CD14-positive monocyte (primary cell): Measurements from ENCODE around the gene P4HA2. TPM values are rescaled to one million over a fixed set of nuclear protein-coding genes. Genes with fewer than 3 reads are reported as not detected.

Experiments
- DNase-seq, 3 donors: peaks; one replicate each; pipeline ENCODE4 v3.0.0-alpha.2; 2011 to 2022
- H2AFZ ChIP-seq: 2 replicates; pipeline ENCODE4 v1.6.0; 2012; ENCODE audit warnings: mild to moderate bottlenecking, low read depth, low read length, inconsistent platforms; ENCODE audit not compliant: insufficient read depth, poor library complexity, severe bottlenecking
- H3K27ac ChIP-seq, 2 donors: 1 replicate in 1 of 2; 2 replicates in 1 of 2; pipeline ENCODE4 v1.5.1; 2012 to 2013; ENCODE audit warnings: low read length in 2 of 2, control low read depth in 1 of 2, inconsistent platforms in 1 of 2, low read depth in 1 of 2, mild to moderate bottlenecking in 1 of 2
- H3K27me3 ChIP-seq, 2 donors: one replicate each; pipeline versions ENCODE4 v1.6.0 to v1.6.1; 2011 to 2013; ENCODE audit warnings: low read length in 2 of 2; ENCODE audit not compliant: control insufficient read depth in 2 of 2, insufficient read depth in 2 of 2
- H3K36me3 ChIP-seq, 2 donors: replicated peaks in 1 of 2; 1 replicate in 1 of 2; 2 replicates in 1 of 2; pipeline versions ENCODE4 v1.5.1 to v1.6.1; 2012 to 2013; ENCODE audit warnings: low read length in 2 of 2, control low read depth in 1 of 2, inconsistent platforms in 1 of 2, mild to moderate bottlenecking in 1 of 2; ENCODE audit not compliant: insufficient read depth in 2 of 2, control insufficient read depth in 1 of 2
- H3K4me1 ChIP-seq, 2 donors: 1 replicate in 1 of 2; 2 replicates in 1 of 2; pipeline versions ENCODE4 v1.5.1 to v1.6.1; 2012 to 2013; ENCODE audit warnings: low read length in 2 of 2, control low read depth in 1 of 2, inconsistent platforms in 1 of 2, mild to moderate bottlenecking in 1 of 2, moderate library complexity in 1 of 2; ENCODE audit not compliant: insufficient read depth in 2 of 2, control insufficient read depth in 1 of 2
- H3K4me2 ChIP-seq: replicated peaks from 2 replicates; pipeline ENCODE3; 2012; ENCODE audit warnings: low read length, moderate library complexity, mild to moderate bottlenecking; ENCODE audit not compliant: poor library complexity, severe bottlenecking; ENCODE audit errors: extremely low read depth
- H3K4me3 ChIP-seq, 3 experiments: fragments of 200-600 bp in 1 of 3; sonication (generic) in 1 of 3; replicated peaks in 1 of 3; 1 replicate in 2 of 3; 2 replicates in 1 of 3; pipeline ENCODE4 v1.5.1; 2011 to 2013; ENCODE audit warnings: low read length in 3 of 3, mild to moderate bottlenecking in 3 of 3, control low read depth in 2 of 3, low read depth in 2 of 3, inconsistent platforms in 1 of 3, moderate library complexity in 1 of 3
- H3K79me2 ChIP-seq: 2 replicates; pipeline ENCODE4 v1.6.0; 2012; ENCODE audit warnings: mild to moderate bottlenecking, control low read depth, inconsistent platforms, low read length, moderate library complexity; ENCODE audit not compliant: insufficient read depth
- H3K9ac ChIP-seq: 2 replicates; pipeline ENCODE4 v1.6.0; 2017; ENCODE audit warnings: low read length, mild to moderate bottlenecking; ENCODE audit not compliant: insufficient read depth, poor library complexity, severe bottlenecking
- H3K9me3 ChIP-seq, 2 donors: replicated peaks in 1 of 2; 1 replicate in 1 of 2; 2 replicates in 1 of 2; pipeline versions ENCODE4 v1.5.1 to v1.6.1; 2012 to 2013; ENCODE audit warnings: low read length in 2 of 2, control low read depth in 1 of 2; ENCODE audit not compliant: control insufficient read depth in 1 of 2, insufficient read depth in 1 of 2
- H4K20me1 ChIP-seq: 2 replicates; pipeline ENCODE4 v1.6.0; 2012; ENCODE audit warnings: mild to moderate bottlenecking, low read length, control low read depth, moderate library complexity; ENCODE audit not compliant: insufficient read depth
- H3K27ac Mint-ChIP-seq, 7 donors: one replicate each; pipeline ENCODE4 v1.8.0; 2020; ENCODE audit warnings: mild to moderate bottlenecking in 7 of 7, mixed read lengths in 7 of 7, moderate library complexity in 6 of 7, inconsistent platforms in 2 of 7
- H3K27me3 Mint-ChIP-seq, 3 donors: one replicate each; pipeline ENCODE4 v1.8.0; 2021 to 2022; ENCODE audit warnings: low read depth in 3 of 3, mild to moderate bottlenecking in 3 of 3, mixed read lengths in 3 of 3, moderate library complexity in 3 of 3, inconsistent platforms in 1 of 3
- H3K36me3 Mint-ChIP-seq, 2 donors: one replicate each; pipeline ENCODE4 v1.8.0; 2020; ENCODE audit warnings: mixed read lengths in 2 of 2, inconsistent platforms in 1 of 2, mild to moderate bottlenecking in 1 of 2
- H3K4me1 Mint-ChIP-seq: one replicate; pipeline ENCODE4 v1.8.0; 2020; ENCODE audit warnings: mild to moderate bottlenecking, mixed read lengths
- H3K4me3 Mint-ChIP-seq, 2 donors: one replicate each; pipeline ENCODE4 v1.8.0; 2020; ENCODE audit warnings: mild to moderate bottlenecking in 2 of 2, mixed read lengths in 2 of 2, moderate library complexity in 1 of 2
- H3K9me3 Mint-ChIP-seq, 7 donors: one replicate each; pipeline ENCODE4 v1.8.0; 2020 to 2022; ENCODE audit warnings: mixed read lengths in 7 of 7, mild to moderate bottlenecking in 6 of 7, moderate library complexity in 6 of 7, inconsistent platforms in 2 of 7
- WGBS: methylation state at CpG from one replicate; pipeline ENCODE4 v1.1.5; 2013; ENCODE audit warnings: missing lambda C conversion rate; ENCODE audit not compliant: insufficient coverage; 5-methylcytosine and 5-hydroxymethylcytosine counted together
- intact Hi-C, 2 donors: fragments of 100-400 bp; cut with micrococcal nuclease; formaldehyde crosslinking; loops; one replicate each; pipeline versions ENCODE4 v1.15.0 to v1.15.1; 2023
- polyA plus RNA-seq, 3 donors: library from polyadenylated mRNA; depleted of rRNA in 1 of 3; unstranded in 2 of 3; stranded (reverse) in 1 of 3; fragments of 300-500 nt in 2 of 3; fragments of >200 nt in 1 of 3; fragmentation: Illumina TruSeq in 2 of 3; gene quantifications; 1 replicate in 2 of 3; 2 replicates in 1 of 3; pipeline ENCODE4 v1.2.3, GENCODE V29; 2012 to 2021
- TF ChIP-seq, protein P1 (sequence below): fragments of 200-600 bp; IDR thresholded peaks from one replicate; pipeline ENCODE4 v1.8.0; 2022; ENCODE audit warnings: antibody characterized with exemption, mild to moderate bottlenecking

P4HA2 gene
- polyA plus RNA-seq, 3 donors, result 0.12 to 0.99 (median 0.45) TPM

DNA sequence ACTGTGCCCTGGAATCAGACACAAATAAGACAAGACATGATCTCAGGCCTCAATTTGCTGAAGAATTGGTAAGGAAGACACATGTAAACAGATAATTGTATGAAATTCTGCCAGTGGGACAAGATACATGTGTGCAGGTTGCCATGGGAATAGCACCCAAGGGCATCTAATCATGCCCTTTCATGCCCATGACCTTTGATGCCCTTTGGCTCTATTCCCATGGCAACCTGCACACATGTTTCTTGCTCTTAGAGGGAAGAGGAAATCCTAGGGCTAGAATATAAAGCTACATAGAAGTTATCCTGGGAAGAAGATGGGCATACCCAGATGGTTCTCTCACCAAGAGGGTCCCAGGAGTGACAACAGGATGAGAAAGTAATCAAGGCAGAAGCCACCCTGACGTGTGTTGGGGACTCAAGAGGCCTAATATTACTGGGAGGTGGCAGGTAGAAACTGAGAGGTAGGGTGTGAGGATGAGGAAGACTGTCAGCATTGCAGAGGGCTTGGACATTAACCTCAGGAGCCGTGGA is 34.4 kb downstream of the P4HA2 start:
- H2AFZ ChIP-seq, result no peak overlapping the region
- Mint-ChIP-seq H3K27me3 (peaks cover 3 to 5% (median 4%) of the 10 kb centered on the region in 3 donors), H3K4me3 (no peak overlapping the region), H3K36me3 (no peaks in the 10 kb centered on the region), H3K9me3 (no peaks in the 10 kb centered on the region), H3K4me1 (no peaks in the 10 kb centered on the region), H3K27ac (no peak overlapping the region)
- H3K79me2 ChIP-seq, result no peaks in the 10 kb centered on the region
- 100% methylated on average over 1 of the region's 2 CpGs for WGBS
- no peaks in the 10 kb centered on the region for H3K4me1 ChIP-seq
- no peak overlapping the region for H3K4me2 ChIP-seq
- H3K36me3 ChIP-seq, result no peaks in the 10 kb centered on the region
- H4K20me1 ChIP-seq, result no peaks in the 10 kb centered on the region
- no peak overlapping the region for H3K4me3 ChIP-seq
- no peaks in the 10 kb centered on the region for H3K9me3 ChIP-seq
- no peaks in the 10 kb centered on the region for H3K27me3 ChIP-seq
- TF ChIP-seq, protein P1, sequence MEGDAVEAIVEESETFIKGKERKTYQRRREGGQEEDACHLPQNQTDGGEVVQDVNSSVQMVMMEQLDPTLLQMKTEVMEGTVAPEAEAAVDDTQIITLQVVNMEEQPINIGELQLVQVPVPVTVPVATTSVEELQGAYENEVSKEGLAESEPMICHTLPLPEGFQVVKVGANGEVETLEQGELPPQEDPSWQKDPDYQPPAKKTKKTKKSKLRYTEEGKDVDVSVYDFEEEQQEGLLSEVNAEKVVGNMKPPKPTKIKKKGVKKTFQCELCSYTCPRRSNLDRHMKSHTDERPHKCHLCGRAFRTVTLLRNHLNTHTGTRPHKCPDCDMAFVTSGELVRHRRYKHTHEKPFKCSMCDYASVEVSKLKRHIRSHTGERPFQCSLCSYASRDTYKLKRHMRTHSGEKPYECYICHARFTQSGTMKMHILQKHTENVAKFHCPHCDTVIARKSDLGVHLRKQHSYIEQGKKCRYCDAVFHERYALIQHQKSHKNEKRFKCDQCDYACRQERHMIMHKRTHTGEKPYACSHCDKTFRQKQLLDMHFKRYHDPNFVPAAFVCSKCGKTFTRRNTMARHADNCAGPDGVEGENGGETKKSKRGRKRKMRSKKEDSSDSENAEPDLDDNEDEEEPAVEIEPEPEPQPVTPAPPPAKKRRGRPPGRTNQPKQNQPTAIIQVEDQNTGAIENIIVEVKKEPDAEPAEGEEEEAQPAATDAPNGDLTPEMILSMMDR, result no peak
- intact Hi-C loops, result no loop called here
- no peak for DNase-seq
- H3K9ac ChIP-seq, result no peak overlapping the region
- H3K27ac ChIP-seq, result no peak overlapping the region

DNA sequence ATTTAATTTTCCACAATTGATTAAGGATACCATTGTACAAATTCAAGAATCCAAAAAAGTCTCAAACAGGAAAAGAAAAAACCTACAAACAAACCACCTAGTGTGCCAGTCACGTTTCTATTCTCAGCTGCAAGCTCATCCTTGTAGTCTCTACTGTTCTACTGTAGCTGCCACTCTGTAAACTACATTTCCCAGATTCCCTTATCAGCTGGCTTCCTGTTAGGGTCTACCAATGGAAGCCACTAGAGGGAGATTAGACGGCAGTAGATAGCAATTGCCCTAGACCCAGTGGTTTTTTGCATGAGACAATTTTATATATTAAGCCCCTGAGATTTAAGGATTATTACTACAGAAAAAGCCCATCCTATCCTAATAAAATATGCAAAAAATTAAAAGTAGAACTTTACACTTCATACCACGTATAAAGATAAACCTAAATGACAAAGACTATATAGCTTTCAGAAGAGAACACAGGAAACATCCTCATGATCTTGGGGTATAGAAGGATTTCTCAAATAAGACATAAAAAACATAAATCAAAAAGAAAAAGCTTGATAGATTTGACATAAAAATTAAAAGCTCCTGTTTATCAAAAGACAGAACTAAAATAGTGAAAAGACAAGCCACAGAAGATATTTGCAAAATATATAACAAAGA is 37.4 kb downstream of the P4HA2 start:
- Histone ChIP-seq H3K36me3 (no peaks in the 10 kb centered on the region), H3K79me2 (no peaks in the 10 kb centered on the region), H3K9me3 (no peaks in the 10 kb centered on the region), H3K4me1 (no peaks in the 10 kb centered on the region), H4K20me1 (no peaks in the 10 kb centered on the region), H3K4me2 (no peak overlapping the region), H2AFZ (no peak overlapping the region), H3K4me3 (no peak overlapping the region), H3K27me3 (no peaks in the 10 kb centered on the region), H3K27ac (no peak overlapping the region), H3K9ac (no peak overlapping the region)
- Mint-ChIP-seq H3K4me3 (no peak overlapping the region), H3K9me3 (no peaks in the 10 kb centered on the region), H3K27me3 (peaks cover 2 to 5% (median 2%) of the 10 kb centered on the region in 3 donors), H3K27ac (no peak overlapping the region), H3K4me1 (no peaks in the 10 kb centered on the region), H3K36me3 (no peaks in the 10 kb centered on the region)
- intact Hi-C loops, result no loop called here
- TF ChIP-seq, protein P1, result peak; percentile 66
- peak; percentile 27 to 37 (median 37) for DNase-seq
- WGBS, result 0% methylated on average over 1 of the region's 3 CpGs
